Measurements from ENCODE around the gene PPT2.
"Not testable (repeated sequence)": the region's sequence is repeated elsewhere in the genome, so short reads cannot be mapped to it uniquely, and the experiment has no call there.

The PPT2 gene

GRCh38 chr6:32190911-32191677 lies 37.2 kb downstream of the PPT2 start:
- no peak for DNase-seq

- DNase-seq = no peak
Measured at GRCh38 chr6:32191696-32192607, 38.0 kb downstream of the PPT2 start.

- DNase-seq = no peak
Measured at GRCh38 chr6:32192608-32193039, 38.7 kb downstream of the PPT2 start, which contains the start of gene GPSM3. GPSM3 (minus strand) TSS chr6:32192643; CDS start chr6:32192513, 130 bp downstream.

- not testable (repeated sequence) for DNase-seq
Measured at GRCh38 chr6:32193096-32193495, 39.2 kb downstream of the PPT2 start.

- no peak for DNase-seq
Measured at GRCh38 chr6:32194388-32194787, 40.4 kb downstream of the PPT2 start.

- peak; percentile 8 for DNase-seq
Measured at GRCh38 chr6:32194825-32195651, 41.1 kb downstream of the PPT2 start.

- peak; percentile 99 for DNase-seq
Measured at GRCh38 chr6:32195652-32195901, 41.6 kb downstream of the PPT2 start.

GRCh38 chr6:32195902-32196681 lies 42.2 kb downstream of the PPT2 start:
- peak; percentile 93 for DNase-seq

- no peak for DNase-seq
Measured at GRCh38 chr6:32196682-32197616, 43.0 kb downstream of the PPT2 start.

GRCh38 chr6:32198345-32198696 lies 44.4 kb downstream of the PPT2 start:
- no peak for DNase-seq

- no peak for DNase-seq
Measured at GRCh38 chr6:32198866-32199265, 44.9 kb downstream of the PPT2 start.

GRCh38 chr6:32200711-32201475 lies 47.0 kb downstream of the PPT2 start:
- DNase-seq = no peak

- no peak for DNase-seq
Measured at GRCh38 chr6:32202186-32202585, 48.2 kb downstream of the PPT2 start.

GRCh38 chr6:32203426-32204267 lies 49.7 kb downstream of the PPT2 start:
- no peak for DNase-seq

GRCh38 chr6:32204268-32204715 lies 50.4 kb downstream of the PPT2 start:
- DNase-seq = no peak

GRCh38 chr6:32208996-32209395 lies 55.1 kb downstream of the PPT2 start:
- DNase-seq = no peak

- DNase-seq = no peak
Measured at GRCh38 chr6:32210191-32210601, 56.3 kb downstream of the PPT2 start.

GRCh38 chr6:32211432-32211831 lies 57.5 kb downstream of the PPT2 start:
- not testable (repeated sequence) for DNase-seq

GRCh38 chr6:32212076-32212760 lies 58.3 kb downstream of the PPT2 start:
- no peak for DNase-seq
